Parathyroid adenoma (tissue), 2 donors: ENCODE results near the gene ZDHHC20.

ENCODE experiments used
- H2AFZ ChIP-seq: fragments of 300-600 bp; sonication (generic); one replicate; pipeline ENCODE4 v1.7.0; 2017; ENCODE audit warnings: antibody characterized with exemption, mild to moderate bottlenecking
- H3K27ac ChIP-seq: fragments of 300-600 bp; sonication (generic); one replicate; pipeline ENCODE4 v1.7.0; 2017
- H3K27me3 ChIP-seq: fragments of 300-600 bp; sonication (generic); one replicate; pipeline ENCODE4 v1.7.0; 2017; ENCODE audit warnings: low read length; ENCODE audit not compliant: control insufficient read depth, insufficient read depth
- H3K36me3 ChIP-seq: fragments of 300-600 bp; sonication (generic); one replicate; pipeline ENCODE4 v1.7.0; 2017; ENCODE audit warnings: low read length; ENCODE audit not compliant: control insufficient read depth, insufficient read depth
- H3K4me1 ChIP-seq: fragments of 300-600 bp; sonication (generic); one replicate; pipeline ENCODE4 v1.7.0; 2017; ENCODE audit warnings: control low read depth
- H3K4me2 ChIP-seq: fragments of 300-600 bp; sonication (generic); one replicate; pipeline ENCODE4 v1.7.0; 2017; ENCODE audit warnings: low read length
- H3K4me3 ChIP-seq: fragments of 300-600 bp; sonication (generic); one replicate; pipeline ENCODE4 v1.7.0; 2017; ENCODE audit warnings: low read depth, low read length
- H3K79me2 ChIP-seq: fragments of 300-600 bp; sonication (generic); one replicate; pipeline ENCODE4 v1.7.0; 2017; ENCODE audit warnings: control low read depth
- H3K9ac ChIP-seq: fragments of 300-600 bp; sonication (generic); one replicate; pipeline ENCODE4 v1.7.0; 2017; ENCODE audit warnings: mild to moderate bottlenecking
- H3K9me3 ChIP-seq: fragments of 300-600 bp; sonication (generic); one replicate; pipeline ENCODE4 v1.7.0; 2017; ENCODE audit warnings: low read length; ENCODE audit not compliant: control insufficient read depth
- CTCF ChIP-seq: fragments of 300-600 bp; sonication (generic); IDR thresholded peaks from one replicate; pipeline ENCODE4 v1.7.0; 2017; ENCODE audit warnings: antibody characterized with exemption, mild to moderate bottlenecking
- donor health status: primary hyperparathyroidism.

The ZDHHC20 gene

GRCh38 chr13:21372530-21372929 is 86.6 kb downstream of the ZDHHC20 start:
- H3K36me3 ChIP-seq, result no peaks in the 10 kb centered on the region
- H3K4me1 ChIP-seq, result no peaks in the 10 kb centered on the region

GRCh38 chr13:21371011-21371410 is 88.1 kb downstream of the ZDHHC20 start:
- no peaks in the 10 kb centered on the region for H3K27me3 ChIP-seq
- no peak for TF ChIP-seq CTCF
- no peaks in the 10 kb centered on the region for H3K4me1 ChIP-seq
- H3K36me3 ChIP-seq, result no peaks in the 10 kb centered on the region
- no peaks in the 10 kb centered on the region for H3K79me2 ChIP-seq
- H2AFZ ChIP-seq, result no peak overlapping the region
- H3K27ac ChIP-seq, result no peak overlapping the region
- H3K4me2 ChIP-seq, result no peak overlapping the region
- no peak overlapping the region for H3K9ac ChIP-seq
- H3K4me3 ChIP-seq, result no peak overlapping the region
- H3K9me3 ChIP-seq, result no peaks in the 10 kb centered on the region

More at GRCh38 chr13:21372530-21372929, 86.6 kb downstream of the ZDHHC20 start:
- no peak overlapping the region for H3K4me2 ChIP-seq
- H3K27ac ChIP-seq, result no peak overlapping the region
- H3K27me3 ChIP-seq, result no peaks in the 10 kb centered on the region
- no peak overlapping the region for H2AFZ ChIP-seq
- H3K4me3 ChIP-seq, result no peak overlapping the region
- no peaks in the 10 kb centered on the region for H3K79me2 ChIP-seq
- no peak overlapping the region for H3K9ac ChIP-seq
- TF ChIP-seq CTCF, result no peak
- no peaks in the 10 kb centered on the region for H3K9me3 ChIP-seq

GRCh38 chr13:21365574-21365973 is 93.5 kb downstream of the ZDHHC20 start:
- Histone ChIP-seq H3K4me1 (no peaks in the 10 kb centered on the region), H2AFZ (no peak overlapping the region), H3K9me3 (no peaks in the 10 kb centered on the region), H3K4me3 (no peak overlapping the region), H3K36me3 (no peaks in the 10 kb centered on the region), H3K4me2 (no peak overlapping the region), H3K79me2 (no peaks in the 10 kb centered on the region), H3K9ac (no peak overlapping the region), H3K27me3 (no peaks in the 10 kb centered on the region), H3K27ac (no peak overlapping the region)
- TF ChIP-seq CTCF, result no peak

- Histone ChIP-seq H3K36me3 (no peaks in the 10 kb centered on the region), H2AFZ (no peak overlapping the region), H3K4me3 (no peak overlapping the region), H3K9ac (no peak overlapping the region), H3K27me3 (no peaks in the 10 kb centered on the region), H3K4me1 (no peaks in the 10 kb centered on the region), H3K79me2 (no peaks in the 10 kb centered on the region), H3K9me3 (no peaks in the 10 kb centered on the region), H3K4me2 (no peak overlapping the region), H3K27ac (no peak overlapping the region)
- no peak for TF ChIP-seq CTCF
Measured at GRCh38 chr13:21364916-21365315, 94.2 kb downstream of the ZDHHC20 start.

GRCh38 chr13:21364357-21364756 is 94.7 kb downstream of the ZDHHC20 start:
- H3K9me3 ChIP-seq, result no peaks in the 10 kb centered on the region
- H3K4me3 ChIP-seq, result no peak overlapping the region
- no peak overlapping the region for H2AFZ ChIP-seq
- TF ChIP-seq CTCF, result no peak
- no peaks in the 10 kb centered on the region for H3K36me3 ChIP-seq
- no peaks in the 10 kb centered on the region for H3K4me1 ChIP-seq
- no peak overlapping the region for H3K27ac ChIP-seq
- no peaks in the 10 kb centered on the region for H3K27me3 ChIP-seq
- no peaks in the 10 kb centered on the region for H3K79me2 ChIP-seq
- no peak overlapping the region for H3K4me2 ChIP-seq
- H3K9ac ChIP-seq, result no peak overlapping the region
